Stimulated activated CD4-positive, alpha-beta T cell treated with anti-CD3 and anti-CD28 coated beads, TNF-alpha, amount 100 ng/mL, for 48 hours (primary cell): ENCODE measurements around the gene MTR.
"Not testable (repeated sequence)": the region's sequence is repeated elsewhere in the genome, so short reads cannot be mapped to it uniquely, and the experiment has no call there.

Experiments
- DNase-seq, 3 donors: peaks; one replicate each; pipeline ENCODE4 v3.0.0-alpha.2; 2020; ENCODE audit warnings: low read depth in 3 of 3

MTR gene

DNA sequence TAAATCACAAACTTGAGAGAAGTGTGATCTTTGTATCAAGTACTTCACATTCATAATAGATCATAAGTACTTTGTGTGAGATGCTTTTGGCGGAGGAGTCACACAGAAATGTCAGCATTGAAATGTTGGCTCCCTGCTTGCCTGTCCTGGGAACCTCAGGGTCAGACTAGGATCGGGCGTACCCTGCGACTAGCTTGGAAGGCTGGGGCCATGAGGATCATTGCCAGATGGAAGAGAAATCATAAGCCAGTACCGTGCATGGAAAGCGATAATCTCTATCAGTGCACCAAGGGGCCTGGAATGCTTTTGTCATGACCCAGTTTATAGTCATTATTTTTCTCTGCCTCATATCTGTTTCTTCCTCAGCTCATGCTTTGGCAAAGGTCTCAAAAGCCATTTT, 35.5 kb downstream of the MTR start:
- DNase-seq: no peak

DNA sequence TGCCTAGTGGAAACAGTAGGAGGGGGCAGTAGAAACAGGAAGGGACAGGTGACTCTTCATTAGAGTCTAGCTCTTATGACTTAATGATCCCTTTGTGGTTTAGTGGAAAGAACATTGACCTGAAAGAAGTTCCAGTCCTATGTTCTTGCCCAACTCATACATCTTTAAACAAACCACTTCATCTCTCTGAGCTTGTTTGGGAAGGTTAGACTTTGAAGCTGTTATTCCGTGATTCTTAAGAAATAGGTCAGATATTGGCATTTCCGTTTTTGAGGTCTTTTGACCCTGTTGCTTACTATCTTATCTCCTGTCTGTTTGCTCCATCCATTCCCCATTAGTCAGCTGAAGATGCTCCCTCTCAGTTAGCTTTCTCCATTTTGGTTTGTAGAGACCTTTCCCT, 38.5 kb downstream of the MTR start:
- no peak for DNase-seq

DNA sequence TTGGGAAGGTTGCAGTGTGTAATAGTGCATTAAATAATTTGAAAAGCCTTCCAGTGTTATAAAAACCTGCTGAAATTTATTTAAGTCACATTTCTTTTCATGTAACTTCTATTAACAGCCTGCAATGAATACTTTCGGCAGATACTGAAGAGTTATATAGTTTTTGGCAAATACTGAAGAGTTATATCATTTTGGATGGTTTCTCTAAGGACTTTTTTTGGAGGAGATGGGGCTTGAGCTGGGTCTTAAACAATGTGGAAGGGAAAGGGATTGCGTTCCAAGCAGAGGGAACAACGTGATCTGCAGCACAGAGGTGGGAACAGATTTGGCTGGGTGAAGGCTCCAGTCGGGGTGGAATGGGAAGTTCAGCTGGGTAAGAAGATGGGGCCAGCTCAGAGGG, 39.8 kb downstream of the MTR start:
- DNase-seq: no peak

DNA sequence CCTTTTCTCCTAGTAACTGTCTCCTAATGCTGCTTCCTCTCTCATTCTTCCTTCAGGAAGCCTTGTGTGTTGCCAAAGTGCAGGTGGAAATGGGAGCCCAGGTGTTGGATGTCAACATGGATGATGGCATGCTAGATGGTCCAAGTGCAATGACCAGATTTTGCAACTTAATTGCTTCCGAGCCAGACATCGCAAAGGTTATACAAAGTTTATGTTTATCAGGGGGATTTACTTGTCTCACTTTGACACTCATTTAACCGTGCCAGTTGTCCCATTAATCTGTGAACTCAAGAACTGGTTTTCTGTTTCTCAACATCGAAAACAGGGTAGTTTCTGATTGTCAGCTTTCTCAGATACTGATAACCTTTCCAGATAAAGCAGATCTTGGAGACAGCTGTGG, 40.4 kb downstream of the MTR start:
- DNase-seq: no peak

DNA sequence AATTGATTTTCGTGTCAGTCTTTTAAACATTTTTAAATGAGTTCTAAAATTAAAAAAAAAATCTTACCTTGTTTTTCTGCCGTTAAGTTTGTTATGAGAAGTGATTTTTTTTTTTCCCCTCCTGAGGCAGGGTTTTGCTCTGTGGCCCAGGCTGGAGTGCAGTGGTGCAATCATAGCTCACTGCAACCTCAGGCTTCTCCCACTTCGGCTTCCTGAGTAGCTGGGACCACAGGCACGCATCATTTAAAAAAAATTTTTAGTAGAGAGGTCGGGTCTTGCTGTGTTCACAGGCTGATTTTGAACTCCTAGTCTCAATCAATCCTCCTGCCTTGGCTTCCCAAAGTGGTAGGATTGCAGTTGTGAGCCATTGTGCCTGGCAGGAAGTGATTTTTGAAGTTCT, 41.1 kb downstream of the MTR start:
- DNase-seq: no peak

DNA sequence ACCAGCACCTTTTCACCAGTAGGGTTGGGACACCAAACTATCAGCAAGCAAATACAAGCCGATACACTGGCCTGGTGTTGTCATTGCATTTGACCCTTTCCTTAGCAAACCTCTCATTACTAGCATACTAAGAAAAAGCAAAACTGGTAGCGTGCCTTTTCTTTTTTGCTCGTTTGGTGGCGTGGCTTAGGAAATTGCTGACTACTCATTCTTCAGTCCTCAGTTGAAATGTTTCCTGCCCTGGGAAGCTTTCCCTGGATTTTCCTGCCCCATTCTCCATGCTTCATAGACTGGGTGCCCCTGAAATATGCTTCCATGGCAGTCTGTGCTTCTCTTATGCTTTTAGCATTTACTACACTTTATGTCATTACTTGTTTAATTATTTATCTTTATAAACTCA, 42.0 kb downstream of the MTR start:
- no peak for DNase-seq

DNA sequence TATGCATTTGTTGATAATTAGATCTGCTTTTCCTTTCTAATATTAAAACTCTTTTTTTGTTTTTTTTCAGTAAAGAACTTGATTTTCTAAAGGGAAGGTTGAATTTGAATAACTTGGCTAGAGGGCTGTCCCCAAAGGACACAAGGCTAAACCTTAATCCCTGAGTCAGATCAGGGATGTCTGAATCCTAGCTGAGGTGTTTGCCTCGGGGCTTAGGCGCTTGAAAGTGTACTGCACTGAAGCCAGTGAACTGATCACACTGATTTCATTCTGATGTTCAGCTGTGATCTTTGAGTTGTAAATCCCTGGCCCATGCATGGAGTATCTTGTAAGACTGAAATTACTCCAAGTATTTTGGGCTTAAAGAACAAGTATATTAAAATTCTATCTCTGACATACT, 42.8 kb downstream of the MTR start:
- DNase-seq: no peak

DNA sequence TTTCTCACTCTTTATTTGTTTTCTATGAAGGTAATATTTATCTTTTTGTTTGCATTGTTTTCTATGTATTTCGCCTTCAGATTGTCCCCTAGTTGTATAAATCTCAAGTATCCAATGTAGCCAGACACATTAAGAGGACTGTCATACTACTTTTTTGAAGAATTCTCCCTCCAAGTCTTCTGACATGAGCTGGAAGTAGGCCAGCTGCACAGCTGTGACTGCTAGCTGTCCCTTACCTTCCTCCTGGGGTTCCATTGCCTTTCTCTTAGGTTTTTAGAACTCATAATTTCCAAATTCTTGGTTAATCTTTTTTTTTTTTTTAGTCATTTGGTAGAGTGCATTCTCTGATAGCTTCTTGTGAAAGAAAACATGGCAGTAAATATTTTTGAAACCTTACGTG, 46.2 kb downstream of the MTR start:
- no peak for DNase-seq

DNA sequence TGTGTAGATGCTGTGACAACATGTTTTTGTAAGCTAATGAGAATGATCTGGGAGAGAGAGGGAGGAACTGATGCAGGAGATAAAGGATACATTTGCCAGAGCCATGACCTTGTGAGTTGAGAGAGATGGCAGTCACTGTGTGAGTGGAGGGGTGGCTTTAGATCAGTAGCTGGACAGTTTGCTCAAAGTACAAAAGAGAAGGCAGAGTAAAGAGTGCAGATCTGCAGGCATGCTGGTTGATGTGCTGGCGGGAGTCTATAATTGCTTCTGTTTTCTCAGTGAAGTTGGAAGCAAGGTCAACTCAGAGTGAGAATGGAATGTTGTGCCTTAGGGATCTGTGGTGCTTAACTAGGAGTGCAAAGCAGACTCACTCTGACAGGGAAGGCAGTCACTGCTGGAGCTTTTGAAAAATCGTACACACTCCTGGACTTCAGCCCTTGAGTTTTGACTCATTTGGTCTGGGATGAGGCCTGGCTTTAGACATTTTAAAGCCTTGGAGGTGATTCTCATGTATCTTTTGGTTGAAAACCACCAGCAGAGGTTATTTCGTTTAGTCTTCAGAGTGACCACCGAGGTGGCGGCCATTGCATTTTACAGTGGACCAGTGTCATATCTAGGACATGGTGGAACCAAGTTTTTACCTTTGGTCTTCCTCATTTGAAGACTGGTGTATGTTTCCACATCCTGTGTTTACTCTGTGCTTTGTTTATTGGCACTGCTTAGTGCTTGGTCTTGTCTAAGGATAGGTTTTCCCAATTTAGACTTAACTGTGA, 49.6 kb downstream of the MTR start:
- DNase-seq: no peak

DNA sequence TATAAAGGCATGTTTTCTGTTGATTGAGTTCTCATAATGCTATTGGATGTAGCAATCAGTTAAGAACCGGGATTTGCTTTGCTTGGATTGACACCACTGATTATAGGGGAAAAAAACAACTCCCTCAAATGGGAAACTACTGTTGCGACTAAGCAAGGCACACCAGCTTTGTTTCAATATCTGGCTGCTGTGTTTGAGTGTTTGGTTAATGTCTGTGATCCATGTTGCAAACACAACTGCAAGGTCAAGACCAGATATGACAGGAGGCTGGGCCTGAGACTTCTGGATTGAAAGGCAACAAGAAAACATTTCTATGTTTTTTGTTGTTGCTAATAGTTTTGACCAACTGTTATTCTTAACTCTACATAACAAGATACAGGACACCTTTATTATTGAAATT, 50.7 kb downstream of the MTR start:
- DNase-seq: no peak

DNA sequence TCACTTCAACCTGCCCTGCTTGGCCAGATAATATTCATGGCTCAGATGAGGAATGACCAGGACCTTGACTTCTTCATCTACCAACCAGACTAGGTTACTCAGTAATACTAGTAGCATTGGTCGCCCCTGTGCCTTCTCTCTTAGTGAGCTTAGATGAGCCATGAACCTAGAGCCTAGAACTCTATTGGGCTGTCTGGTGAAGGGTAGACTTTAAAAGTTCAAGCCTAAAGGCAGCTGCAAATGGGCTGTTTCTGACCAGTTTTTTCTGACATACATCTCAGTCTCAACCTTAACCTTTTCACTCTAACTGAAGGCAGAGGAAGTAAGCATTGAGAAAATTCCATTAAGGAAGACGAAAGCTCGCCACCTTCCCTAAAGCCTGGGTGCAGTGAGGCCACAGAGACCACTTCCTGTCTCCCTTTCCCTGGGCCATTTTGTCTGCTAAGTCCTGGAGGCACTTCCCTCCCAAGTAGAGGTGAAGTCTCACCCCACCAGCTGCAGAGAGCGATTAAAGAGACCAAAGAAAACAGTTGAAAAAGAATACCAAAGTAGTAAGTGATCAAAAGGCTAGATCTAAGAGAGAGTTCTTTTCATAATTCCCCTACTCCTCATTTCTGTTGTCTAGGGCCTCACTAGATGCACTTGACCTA, 53.3 kb downstream of the MTR start:
- no peak for DNase-seq

DNA sequence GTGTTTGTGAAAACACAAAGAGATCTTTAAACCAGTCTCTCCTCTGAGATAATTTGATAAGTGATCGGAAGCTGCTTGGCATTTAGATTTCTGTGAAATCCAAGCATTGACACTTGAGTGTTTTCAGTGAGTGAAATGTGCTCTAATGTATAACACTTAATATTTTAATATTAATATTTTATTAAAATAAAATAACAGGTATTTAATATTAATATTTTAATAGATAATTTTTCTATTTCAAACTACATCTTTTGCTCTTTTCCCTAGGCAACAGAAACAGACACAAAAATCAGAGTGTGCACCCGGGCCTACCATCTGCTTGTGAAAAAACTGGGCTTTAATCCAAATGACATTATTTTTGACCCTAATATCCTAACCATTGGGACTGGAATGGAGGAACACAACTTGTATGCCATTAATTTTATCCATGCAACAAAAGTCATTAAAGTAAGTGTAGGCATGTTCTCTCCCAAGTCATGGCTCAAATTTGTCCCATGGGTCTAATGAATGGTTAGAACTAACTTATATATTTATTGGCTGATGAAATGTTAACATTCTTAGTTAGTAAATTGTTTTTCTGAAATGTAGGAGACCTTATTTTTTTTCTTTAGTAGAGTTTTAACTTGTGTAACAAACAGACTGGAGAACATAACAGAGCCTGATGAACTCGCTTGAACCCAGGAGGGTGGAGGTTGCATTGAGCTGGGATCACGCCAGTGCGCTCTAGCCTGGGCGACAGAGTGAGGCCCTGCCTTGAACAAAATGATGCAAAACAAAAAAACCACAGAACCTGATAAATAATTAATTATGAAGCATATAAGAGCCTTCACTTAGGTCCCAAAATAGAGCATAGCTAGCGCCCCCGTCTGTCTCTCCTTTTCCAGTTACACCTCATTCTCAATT, 55.2 kb downstream of the MTR start:
- no peak for DNase-seq

DNA sequence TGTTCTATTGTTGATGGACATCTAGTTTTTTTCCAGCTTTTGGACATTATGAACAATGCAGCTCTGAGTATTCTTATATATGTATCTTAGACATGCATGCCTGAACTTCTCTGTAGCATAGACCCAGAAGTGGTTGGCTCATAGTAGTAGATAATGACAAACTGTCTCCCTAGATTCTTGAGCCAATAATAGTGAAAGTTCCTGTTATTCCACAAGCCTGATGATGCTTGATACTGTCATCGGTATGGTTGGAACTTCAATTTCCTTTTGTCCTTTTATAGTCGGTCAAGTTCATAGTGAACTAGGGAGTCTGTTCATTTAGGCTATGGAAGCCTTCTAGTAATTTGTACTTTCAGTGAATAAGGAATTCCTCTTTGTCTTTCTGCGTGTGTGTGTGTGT, 56.8 kb downstream of the MTR start:
- no peak for DNase-seq

DNA sequence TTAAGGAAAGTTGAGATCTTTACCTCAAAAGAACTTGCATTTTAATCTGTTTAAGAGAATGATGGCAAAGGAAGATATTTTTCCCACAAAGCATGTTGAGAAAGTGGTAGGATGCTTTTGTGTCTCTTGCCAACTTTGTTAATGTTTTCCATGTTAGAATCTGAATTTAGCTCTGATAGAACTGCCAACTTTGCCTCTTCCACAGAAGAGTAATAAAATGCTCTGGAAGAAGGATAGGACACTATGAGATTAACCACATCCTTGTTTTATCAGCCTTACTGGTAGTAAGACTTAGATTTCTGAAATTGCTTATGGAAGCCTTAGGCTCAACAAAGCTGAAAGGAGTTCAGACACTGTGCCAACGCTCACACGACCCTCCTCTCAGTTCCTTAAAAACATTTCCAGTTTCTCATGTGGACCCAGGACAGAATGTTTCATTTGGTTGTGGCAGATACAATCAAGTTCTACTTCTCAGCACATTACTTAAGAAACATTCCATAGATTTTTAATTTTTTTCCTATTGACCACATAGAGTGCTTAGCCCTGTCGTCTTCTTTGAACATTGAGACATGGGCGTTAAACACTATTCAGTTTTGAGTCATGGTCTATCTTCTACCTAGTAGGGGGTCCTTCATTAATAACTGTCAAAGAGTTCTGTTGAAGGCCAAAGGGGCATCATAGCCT, 59.0 kb downstream of the MTR start:
- DNase-seq: no peak

DNA sequence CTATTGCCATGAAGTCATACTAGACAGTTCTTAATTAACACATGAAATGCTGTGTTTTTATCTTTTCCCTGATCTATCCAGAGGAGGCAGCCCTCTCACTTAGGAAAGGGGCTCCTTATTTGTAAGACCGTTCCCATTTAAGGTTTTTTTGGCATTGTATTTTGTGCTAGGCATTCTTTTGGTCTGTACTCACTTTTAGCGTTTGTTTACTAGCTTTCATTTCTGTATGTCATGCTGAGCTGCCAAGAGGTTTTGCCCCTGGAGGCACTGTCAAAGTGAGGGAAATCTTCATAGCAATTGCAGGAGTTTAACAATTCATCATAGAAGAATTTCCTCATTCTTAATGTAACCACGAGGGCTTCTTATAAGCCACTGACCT, 59.5 kb downstream of the MTR start:
- no peak for DNase-seq

DNA sequence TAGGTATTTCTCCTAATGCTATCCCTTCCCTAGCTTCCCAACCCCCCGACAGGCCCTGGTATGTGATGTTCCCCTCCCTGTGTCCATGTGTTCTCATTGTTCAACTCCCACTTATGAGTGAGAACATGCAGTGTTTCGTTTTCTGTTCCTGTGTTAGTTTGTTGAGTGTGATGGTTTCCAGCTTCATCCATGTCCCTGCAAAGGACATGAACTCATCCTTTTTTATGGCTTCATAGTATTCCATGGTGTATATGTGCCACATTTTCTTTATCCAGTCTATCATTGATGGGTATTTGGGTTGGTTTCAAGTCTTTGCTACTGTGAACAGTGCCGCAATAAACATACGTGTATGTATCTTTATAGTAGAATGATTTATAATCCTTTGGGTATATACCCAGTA, 61.6 kb downstream of the MTR start:
- DNase-seq: not testable (repeated sequence)

DNA sequence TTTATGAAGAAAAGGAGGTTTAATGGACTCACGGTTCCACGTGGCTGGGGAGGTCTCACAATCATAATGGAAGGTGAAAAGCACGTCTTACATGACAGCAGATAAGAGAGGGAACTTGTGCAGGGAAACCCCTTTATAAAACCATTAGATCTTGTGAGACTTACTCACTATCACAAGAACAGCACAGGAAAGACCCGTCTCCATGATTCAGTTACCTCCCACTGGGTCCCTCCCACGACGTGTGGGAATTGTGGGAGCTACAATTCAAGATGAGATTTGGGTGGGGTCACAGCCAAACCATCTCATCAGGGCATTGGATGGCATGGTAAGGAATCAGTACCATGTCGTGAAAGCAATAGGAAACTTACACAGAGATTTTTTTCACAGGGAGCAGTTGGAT, 63.1 kb downstream of the MTR start:
- no peak for DNase-seq

DNA sequence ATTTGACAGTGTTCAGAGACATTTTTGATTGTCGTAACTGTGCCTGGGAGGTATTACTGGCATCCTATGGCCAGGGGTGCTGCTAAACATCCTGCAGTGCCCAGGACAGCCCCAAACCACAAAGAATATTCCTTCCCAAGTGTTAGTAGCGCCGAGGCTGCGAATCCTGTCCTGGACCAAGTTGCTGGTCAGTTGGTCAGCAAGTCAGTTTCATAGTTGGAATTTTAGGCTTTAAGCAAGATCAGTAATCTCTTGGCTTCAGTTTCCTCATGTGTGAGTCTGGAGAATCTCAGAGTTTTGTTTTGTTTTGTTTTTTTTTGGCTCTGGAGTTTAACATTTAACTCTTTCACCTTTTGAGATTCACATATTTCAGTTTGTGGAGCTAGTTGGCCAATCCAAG, 65.0 kb downstream of the MTR start:
- DNase-seq: no peak

DNA sequence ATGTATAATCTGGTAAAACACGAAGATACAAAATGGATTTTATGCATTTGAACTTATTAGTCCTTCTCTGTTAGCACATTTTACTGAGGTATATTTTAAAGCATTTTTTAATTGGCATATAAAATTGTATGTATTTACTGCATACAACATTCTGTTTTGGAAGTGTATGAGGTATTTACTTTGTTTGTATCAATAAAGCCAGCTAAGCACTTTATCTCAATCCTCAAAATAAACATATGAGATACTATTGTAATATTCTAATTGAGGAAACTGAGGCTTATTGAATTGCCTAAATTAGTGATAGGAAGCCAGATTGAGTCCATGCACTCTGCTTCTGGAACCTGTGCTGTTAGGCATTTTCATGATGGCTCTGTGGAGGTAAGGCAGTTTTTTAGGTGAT, 65.6 kb downstream of the MTR start:
- no peak for DNase-seq

DNA sequence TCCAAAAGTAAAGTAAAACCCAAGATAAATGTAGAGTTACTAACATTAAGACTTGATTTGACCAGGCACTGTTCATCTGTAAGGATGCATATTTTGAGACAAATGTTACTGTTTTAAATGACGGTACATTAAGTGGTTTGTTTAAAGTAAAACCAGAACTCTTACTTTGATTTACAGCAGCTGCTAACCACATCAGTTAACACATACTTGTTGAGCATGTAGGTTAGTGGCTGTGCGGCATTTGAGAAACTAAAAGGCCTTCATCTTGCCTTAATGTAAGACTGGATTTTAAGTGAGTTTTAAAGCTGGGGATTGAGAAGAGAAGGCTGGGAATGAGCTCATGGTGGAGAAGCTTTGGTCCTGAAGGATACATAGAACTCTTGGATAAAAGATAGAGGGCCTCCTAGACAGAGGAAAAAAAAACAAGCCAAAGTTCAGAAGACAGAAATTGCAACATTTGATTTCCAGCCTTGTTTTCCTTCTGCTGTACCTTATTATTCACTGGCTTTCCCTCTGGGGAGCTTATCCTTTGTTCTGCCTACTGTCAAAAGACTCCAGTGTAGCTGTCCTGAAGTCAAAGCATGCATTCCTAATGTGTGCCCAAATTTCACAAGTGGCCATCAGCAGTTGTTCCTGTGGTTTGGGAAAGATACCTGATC, 66.6 kb downstream of the MTR start:
- no peak for DNase-seq

DNA sequence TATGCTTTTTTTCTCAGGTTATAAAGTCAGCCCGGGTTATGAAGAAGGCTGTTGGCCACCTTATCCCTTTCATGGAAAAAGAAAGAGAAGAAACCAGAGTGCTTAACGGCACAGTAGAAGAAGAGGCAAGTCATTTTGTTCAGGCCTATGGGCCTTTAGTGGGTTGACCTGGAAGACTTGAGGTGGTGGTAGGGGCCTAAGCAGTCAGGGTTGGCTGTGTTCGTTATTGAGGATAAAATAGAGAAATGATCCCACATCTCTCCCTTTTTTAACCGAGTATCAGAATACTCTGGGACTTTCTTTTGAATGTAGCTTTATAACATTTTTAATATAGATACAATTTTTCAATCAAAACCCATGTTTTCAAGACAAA, 67.1 kb downstream of the MTR start:
- DNase-seq: no peak
